Ishikawa (cell line): ENCODE results near the gene CEP128.

Experiments used
- CEBPB ChIP-seq: IDR thresholded peaks from 2 replicates; pipeline ENCODE4 v1.6.1; 2012
- CREB1 ChIP-seq: IDR thresholded peaks from 2 replicates; pipeline ENCODE4 v1.6.1; 2012; ENCODE audit warnings: low read depth
- EGR1 ChIP-seq: IDR thresholded peaks from 2 replicates; pipeline ENCODE4 v1.6.1; 2012
- EP300 ChIP-seq: IDR thresholded peaks from 2 replicates; pipeline ENCODE4 v1.6.1; 2012; ENCODE audit warnings: borderline replicate concordance
- FOXM1 ChIP-seq: IDR thresholded peaks from 2 replicates; pipeline ENCODE4 v1.6.1; 2012; ENCODE audit warnings: low read depth, borderline replicate concordance
- NFIC ChIP-seq: IDR thresholded peaks from 2 replicates; pipeline ENCODE4 v1.6.1; 2012
- RAD21 ChIP-seq: IDR thresholded peaks from 2 replicates; pipeline ENCODE4 v1.6.1; 2012; ENCODE audit warnings: low read depth
- TAF1 ChIP-seq: IDR thresholded peaks from 2 replicates; pipeline ENCODE4 v1.6.1; 2012; ENCODE audit warnings: low read depth, mild to moderate bottlenecking
- TCF12 ChIP-seq: IDR thresholded peaks from 2 replicates; pipeline ENCODE4 v1.6.1; 2012; ENCODE audit warnings: low read depth
- TEAD4 ChIP-seq: IDR thresholded peaks from 2 replicates; pipeline ENCODE4 v1.6.1; 2012
- YY1 ChIP-seq: IDR thresholded peaks from 2 replicates; pipeline ENCODE4 v1.6.1; 2012; ENCODE audit warnings: low read depth
- ZBTB7A ChIP-seq: IDR thresholded peaks from 2 replicates; pipeline ENCODE4 v1.6.1; 2012; ENCODE audit warnings: low read depth
- TF ChIP-seq, protein P1 (sequence below): IDR thresholded peaks from 2 replicates; pipeline ENCODE4 v1.6.1; 2012; ENCODE audit warnings: low read depth, mild to moderate bottlenecking
- TF ChIP-seq, protein P2 (sequence below): IDR thresholded peaks from 2 replicates; pipeline ENCODE4 v1.6.1; 2012
- TF ChIP-seq, protein P3 (sequence below): IDR thresholded peaks from 2 replicates; pipeline ENCODE4 v1.6.1; 2012

The CEP128 gene

DNA sequence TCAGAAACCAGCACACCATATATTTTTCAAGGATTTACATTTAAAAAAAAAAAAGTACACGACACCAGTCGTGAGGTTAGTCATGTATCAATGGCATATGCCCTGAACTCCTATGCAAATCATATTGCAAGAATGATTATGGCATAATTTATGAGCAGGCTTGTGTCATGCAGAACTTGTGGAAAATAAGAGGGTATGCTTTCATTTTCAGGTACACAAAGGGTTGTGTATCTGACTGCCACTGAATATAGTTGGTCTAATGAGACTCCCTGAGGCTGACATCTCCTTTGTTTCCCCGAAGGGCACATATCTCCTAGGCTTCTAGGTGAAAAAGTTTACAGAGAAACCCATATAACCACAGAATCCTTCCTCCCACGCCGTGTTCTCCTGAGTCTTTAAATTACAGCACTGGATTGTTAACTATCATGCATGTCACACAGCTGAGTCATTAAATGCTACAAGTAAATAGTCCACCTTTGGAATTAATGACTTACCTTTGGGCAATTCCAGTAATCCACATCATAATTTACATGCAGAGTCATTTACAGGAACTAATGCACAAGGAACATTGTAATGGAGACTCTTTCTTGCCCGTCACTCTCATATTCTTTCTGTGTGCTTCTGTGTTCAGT is 373.5 kb downstream of the CEP128 start:
- TF ChIP-seq, protein P1, sequence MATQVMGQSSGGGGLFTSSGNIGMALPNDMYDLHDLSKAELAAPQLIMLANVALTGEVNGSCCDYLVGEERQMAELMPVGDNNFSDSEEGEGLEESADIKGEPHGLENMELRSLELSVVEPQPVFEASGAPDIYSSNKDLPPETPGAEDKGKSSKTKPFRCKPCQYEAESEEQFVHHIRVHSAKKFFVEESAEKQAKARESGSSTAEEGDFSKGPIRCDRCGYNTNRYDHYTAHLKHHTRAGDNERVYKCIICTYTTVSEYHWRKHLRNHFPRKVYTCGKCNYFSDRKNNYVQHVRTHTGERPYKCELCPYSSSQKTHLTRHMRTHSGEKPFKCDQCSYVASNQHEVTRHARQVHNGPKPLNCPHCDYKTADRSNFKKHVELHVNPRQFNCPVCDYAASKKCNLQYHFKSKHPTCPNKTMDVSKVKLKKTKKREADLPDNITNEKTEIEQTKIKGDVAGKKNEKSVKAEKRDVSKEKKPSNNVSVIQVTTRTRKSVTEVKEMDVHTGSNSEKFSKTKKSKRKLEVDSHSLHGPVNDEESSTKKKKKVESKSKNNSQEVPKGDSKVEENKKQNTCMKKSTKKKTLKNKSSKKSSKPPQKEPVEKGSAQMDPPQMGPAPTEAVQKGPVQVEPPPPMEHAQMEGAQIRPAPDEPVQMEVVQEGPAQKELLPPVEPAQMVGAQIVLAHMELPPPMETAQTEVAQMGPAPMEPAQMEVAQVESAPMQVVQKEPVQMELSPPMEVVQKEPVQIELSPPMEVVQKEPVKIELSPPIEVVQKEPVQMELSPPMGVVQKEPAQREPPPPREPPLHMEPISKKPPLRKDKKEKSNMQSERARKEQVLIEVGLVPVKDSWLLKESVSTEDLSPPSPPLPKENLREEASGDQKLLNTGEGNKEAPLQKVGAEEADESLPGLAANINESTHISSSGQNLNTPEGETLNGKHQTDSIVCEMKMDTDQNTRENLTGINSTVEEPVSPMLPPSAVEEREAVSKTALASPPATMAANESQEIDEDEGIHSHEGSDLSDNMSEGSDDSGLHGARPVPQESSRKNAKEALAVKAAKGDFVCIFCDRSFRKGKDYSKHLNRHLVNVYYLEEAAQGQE, result no peak

DNA sequence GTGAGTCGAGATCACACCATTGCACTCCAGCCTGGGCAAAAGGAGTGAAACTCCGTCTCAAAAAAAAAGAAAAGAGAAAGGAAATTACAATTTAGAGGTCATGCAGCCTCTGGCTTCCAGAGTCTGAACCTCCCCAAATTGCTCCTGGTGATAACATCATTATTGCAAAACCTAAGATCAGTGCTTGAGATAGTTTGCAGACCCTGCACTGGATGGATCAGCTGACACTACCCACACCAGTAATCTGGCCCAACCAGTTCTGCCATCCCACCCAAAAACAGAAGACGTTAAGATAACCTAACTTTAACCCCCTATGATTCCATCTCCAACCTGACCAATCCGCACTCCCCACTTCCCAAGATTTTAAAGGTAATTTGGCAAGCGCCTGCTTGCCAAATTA is 376.5 kb downstream of the CEP128 start:
- TF ChIP-seq, protein P1, result no peak
- TF ChIP-seq CREB1 (no peak), TAF1 (no peak), YY1 (no peak), TEAD4 (no peak), EP300 (no peak), CEBPB (no peak), ZBTB7A (no peak), TCF12 (no peak), FOXM1 (no peak), RAD21 (no peak), NFIC (no peak), EGR1 (no peak)
- TF ChIP-seq, protein P2, sequence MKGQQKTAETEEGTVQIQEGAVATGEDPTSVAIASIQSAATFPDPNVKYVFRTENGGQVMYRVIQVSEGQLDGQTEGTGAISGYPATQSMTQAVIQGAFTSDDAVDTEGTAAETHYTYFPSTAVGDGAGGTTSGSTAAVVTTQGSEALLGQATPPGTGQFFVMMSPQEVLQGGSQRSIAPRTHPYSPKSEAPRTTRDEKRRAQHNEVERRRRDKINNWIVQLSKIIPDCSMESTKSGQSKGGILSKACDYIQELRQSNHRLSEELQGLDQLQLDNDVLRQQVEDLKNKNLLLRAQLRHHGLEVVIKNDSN, result no peak
- TF ChIP-seq, protein P3, sequence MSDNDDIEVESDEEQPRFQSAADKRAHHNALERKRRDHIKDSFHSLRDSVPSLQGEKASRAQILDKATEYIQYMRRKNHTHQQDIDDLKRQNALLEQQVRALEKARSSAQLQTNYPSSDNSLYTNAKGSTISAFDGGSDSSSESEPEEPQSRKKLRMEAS, result no peak

DNA sequence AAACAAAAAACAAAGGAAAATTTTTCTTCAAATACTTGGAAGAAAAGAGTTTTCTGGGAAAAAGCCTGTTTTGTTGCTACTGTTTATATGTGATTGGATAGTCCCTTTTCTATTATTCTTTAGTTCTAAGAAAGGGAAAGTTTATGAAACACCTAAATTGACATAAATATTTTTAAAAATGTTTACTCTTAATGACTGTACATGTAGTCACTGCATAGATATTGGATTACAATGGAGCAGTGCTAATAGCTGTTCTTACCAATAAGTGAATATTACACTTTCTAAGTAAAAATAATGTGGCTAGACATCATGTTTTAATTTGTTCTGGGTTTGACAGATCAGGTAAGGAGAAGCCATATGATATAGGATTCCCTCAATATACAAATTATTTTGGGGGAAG is 377.5 kb downstream of the CEP128 start:
- TF ChIP-seq FOXM1 (no peak), NFIC (no peak), RAD21 (no peak), TCF12 (no peak), CREB1 (no peak), ZBTB7A (no peak), TAF1 (no peak), TEAD4 (no peak), EGR1 (no peak), CEBPB (no peak), YY1 (no peak), EP300 (no peak)
- TF ChIP-seq, protein P3, result no peak
- TF ChIP-seq, protein P1, result no peak
- TF ChIP-seq, protein P2, result no peak

DNA sequence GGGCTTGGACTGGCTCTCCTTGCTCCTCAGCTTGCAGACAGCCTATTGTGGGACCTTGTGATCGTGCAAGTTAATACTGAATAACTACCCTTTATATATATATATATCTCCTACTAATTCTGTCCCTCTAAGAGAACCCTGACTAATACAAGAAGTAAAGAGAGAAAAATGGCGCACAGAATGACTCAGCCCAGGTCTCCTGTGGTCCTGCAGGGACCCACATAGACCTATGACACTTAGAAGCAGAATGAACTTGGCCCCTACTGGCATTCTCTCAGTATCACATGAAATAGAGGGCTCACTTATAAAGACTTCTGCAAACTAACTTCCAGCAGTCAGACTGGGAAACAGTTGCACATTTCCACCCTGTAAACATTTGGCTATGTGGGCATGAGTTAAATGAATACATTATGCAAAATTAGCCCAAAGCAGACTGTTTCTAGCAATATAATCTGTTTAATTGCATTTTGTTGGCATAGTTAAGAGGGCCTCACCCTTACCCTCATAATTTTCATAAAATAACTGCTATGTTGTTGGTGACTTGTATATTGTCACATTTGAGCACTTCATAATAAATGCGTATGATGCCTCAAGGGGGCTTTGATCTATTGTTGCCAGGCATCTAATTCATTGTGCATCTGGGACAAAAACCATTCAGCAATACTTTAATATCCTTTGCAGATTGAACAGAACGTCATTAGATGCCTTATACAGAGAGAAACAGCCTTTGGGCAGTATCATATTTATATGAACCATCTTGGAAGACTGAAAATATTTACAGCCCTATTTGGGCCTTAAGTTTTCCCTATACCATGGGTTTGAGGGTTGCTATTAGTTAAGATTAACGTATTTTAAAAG is 380.5 kb downstream of the CEP128 start:
- TF ChIP-seq CEBPB, result no peak
- TF ChIP-seq EP300, result no peak
- TF ChIP-seq CREB1, result no peak
- TF ChIP-seq FOXM1, result no peak
- TF ChIP-seq, protein P2, result no peak
- TF ChIP-seq, protein P1, result no peak
- no peak for TF ChIP-seq NFIC
- no peak for TF ChIP-seq EGR1
- no peak for TF ChIP-seq RAD21
- no peak for TF ChIP-seq TCF12
- TF ChIP-seq YY1, result no peak
- TF ChIP-seq ZBTB7A, result no peak
